GM13976 (cell line): Measurements from ENCODE around the gene CHST15.

Source experiments
- DNase-seq: peaks from one replicate; pipeline ENCODE4 v3.0.0; 2012; ENCODE audit warnings: low spot score
- CTCF ChIP-seq: IDR thresholded peaks from 2 replicates; pipeline ENCODE4 v1.5.1; 2012; ENCODE audit warnings: borderline replicate concordance, mild to moderate bottlenecking; ENCODE audit not compliant: insufficient read depth; ENCODE audit errors: extremely low read depth, missing control alignments, control extremely low read depth
- in situ Hi-C: fragments of 300-500 bp; cut with MboI; formaldehyde crosslinking; loops from one replicate; pipeline ENCODE4 v1.12.0; 2022; ENCODE audit warnings: low sequenced_read_pairs, mixed read lengths, inconsistent platforms; ENCODE audit not compliant: unreplicated experiment

CHST15 gene

GRCh38 chr10:124043310-124044142 is 49.9 kb downstream of the CHST15 start:
- TF ChIP-seq CTCF, result no peak
- DNase-seq, result peak; percentile 65
- in situ Hi-C loops, result no loop called here

- in situ Hi-C loops, result no loop called here
- DNase-seq, result no peak
- TF ChIP-seq CTCF, result no peak
Observed at GRCh38 chr10:124042656-124043309, 50.6 kb downstream of the CHST15 start.

DNA sequence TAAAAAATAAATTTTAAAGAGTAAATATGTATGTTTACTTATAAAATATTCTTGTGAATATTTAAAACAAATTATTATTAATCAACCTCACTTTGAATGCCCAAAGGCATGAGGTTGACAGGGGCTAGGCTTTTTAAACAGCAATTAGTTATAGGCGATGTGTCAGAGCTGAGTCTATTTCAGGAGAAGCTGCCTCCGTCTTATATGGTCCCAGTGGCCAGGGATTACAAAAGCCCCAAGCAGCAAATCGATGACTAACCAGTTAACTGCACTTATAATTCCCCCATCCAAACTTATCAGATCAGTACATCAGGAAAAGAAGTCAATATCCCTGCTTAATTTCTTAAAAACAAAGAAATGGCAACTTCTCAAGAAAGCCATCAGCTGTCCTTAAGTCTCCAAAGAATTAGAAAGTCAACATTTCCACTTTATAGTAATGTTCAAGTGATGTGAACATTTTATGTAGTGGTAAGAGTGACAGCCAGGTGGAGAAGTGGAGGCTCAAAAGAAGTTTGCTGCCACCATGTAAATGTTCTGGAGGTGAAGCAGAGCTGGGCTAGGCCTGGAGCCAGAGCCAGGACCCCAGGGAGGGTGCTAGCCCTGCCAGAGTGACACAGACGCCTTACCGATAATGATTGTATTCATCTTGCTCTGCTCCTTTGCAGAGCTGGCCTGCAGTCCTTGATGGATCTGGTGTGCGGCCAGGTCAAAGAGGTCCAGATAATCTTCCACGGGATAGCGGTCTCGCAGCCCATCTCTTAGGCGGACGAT is 51.5 kb downstream of the CHST15 start:
- no peak for TF ChIP-seq CTCF
- in situ Hi-C loops, result no loop called here
- DNase-seq, result no peak

DNA sequence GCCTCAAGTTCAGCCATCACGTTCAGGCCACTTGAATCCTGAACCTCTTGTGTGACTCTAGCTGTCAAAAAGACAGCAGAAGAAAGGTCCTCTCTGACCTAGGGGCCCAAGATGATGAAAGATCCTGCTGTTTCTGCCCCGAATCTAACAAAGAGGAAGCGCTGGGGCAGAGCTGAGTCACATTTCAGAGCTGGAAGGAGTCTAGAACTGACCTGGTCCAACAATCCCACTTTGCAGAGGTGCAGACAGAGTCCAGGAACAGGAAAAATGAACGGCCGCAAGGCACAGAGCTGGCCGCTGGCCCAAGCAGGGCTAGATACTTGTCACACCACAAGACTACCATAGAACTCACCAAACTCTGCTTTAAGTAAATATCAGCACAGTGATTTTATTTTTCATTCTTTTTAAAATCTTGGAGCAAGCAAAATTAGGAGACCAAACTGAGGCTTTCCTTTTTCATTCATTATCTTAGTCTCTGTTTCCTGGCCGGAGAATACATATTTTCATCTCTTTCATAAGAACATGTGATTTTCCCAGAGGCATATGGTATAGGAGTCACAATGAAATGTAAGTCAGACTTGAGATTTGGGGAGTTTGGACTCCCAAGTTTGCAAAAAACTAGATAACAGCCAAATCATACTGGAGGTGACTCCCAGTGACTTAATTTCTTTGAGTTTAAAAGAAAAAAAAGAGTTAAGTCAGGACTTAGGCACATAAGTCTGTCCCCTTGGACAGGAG is 52.8 kb downstream of the CHST15 start:
- in situ Hi-C loops, result no loop called here
- no peak for DNase-seq
- TF ChIP-seq CTCF, result no peak

GRCh38 chr10:124039483-124040013 is 53.9 kb downstream of the CHST15 start:
- TF ChIP-seq CTCF, result no peak
- in situ Hi-C loops, result no loop called here
- no peak for DNase-seq

GRCh38 chr10:124037784-124038183 is 55.6 kb downstream of the CHST15 start:
- in situ Hi-C loops, result no loop called here
- no peak for DNase-seq
- no peak for TF ChIP-seq CTCF
